Activated CD8-positive, alpha-beta T cell treated with anti-CD3 and anti-CD28 coated beads for 36 hours (primary cell): ENCODE measurements around the gene EMC9. TPM values are rescaled to one million over a fixed set of nuclear protein-coding genes. Genes with fewer than 3 reads are reported as not detected.

ENCODE experiments used
- ATAC-seq: fragments of 200-7000 bp; cut with Tn5 transposase; one replicate; pipeline ENCODE4 v1.10.0; 2021; ENCODE audit warnings: mild to moderate bottlenecking, moderate library complexity
- CTCF ChIA-PET: fragments of 350-600 bp; sonication (Branson Sonifier 250); formaldehyde crosslinking; loops from one replicate; lab custom pipeline; 2021; ENCODE audit warnings: antibody characterized with exemption; lab: Charles Lee
- POLR2A ChIA-PET: fragments of 350-600 bp; sonication (Branson Sonifier 250); formaldehyde crosslinking; loops from one replicate; lab custom pipeline; 2021; ENCODE audit warnings: antibody characterized with exemption; lab: Charles Lee
- DNase-seq: peaks from one replicate; pipeline ENCODE4 v3.0.0-alpha.2; 2020
- H3K27ac Mint-ChIP-seq: one replicate; pipeline ENCODE4 v1.8.0; 2021; ENCODE audit warnings: mild to moderate bottlenecking, mixed read lengths
- H3K27me3 Mint-ChIP-seq: one replicate; pipeline ENCODE4 v1.8.0; 2021; ENCODE audit warnings: mixed read lengths
- H3K36me3 Mint-ChIP-seq: one replicate; pipeline ENCODE4 v1.8.0; 2021; ENCODE audit warnings: low read depth, mixed read lengths
- H3K4me1 Mint-ChIP-seq: one replicate; pipeline ENCODE4 v1.8.0; 2021; ENCODE audit warnings: low read depth, mixed read lengths
- H3K4me3 Mint-ChIP-seq: one replicate; pipeline ENCODE4 v1.8.0; 2021; ENCODE audit warnings: mild to moderate bottlenecking, moderate library complexity, mixed read lengths
- H3K9me3 Mint-ChIP-seq: one replicate; pipeline ENCODE4 v1.8.0; 2021; ENCODE audit warnings: mixed read lengths
- CTCF ChIP-seq: fragments of 200-600 bp; IDR thresholded peaks from one replicate; pipeline ENCODE4 v1.8.0; 2022; ENCODE audit warnings: antibody characterized with exemption, mild to moderate bottlenecking
- intact Hi-C: fragments of 100-400 bp; cut with micrococcal nuclease; formaldehyde crosslinking; loops from one replicate; pipeline ENCODE4 v1.10.0; 2022
- total RNA-seq, 2 experiments: library from RNA; stranded (reverse); gene quantifications; one replicate each; pipeline ENCODE4 v1.2.3, GENCODE V29; 2021

The EMC9 gene
- total RNA-seq, 2 experiments from 2014 or later = 39.0 to 39.9 TPM

GRCh38 chr14:24122898-24123297, 18.5 kb downstream of the EMC9 start:
- no peaks in the 10 kb centered on the region for H3K9me3 Mint-ChIP-seq
- no peak overlapping the region for H3K4me3 Mint-ChIP-seq
- POLR2A ChIA-PET = interaction anchor here (1.0 to 4.2 kb wide), 3 partner anchors 13 to 28 kb away, joined by 3 to 30 read pairs (median 3); partner anchors contain the start of genes PCK2 and PSME1
- ATAC-seq = no peak
- no peaks in the 10 kb centered on the region for H3K27me3 Mint-ChIP-seq
- peaks cover 36% of the 10 kb centered on the region for H3K36me3 Mint-ChIP-seq
- no peaks in the 10 kb centered on the region for H3K4me1 Mint-ChIP-seq
- no peak for TF ChIP-seq CTCF
- CTCF ChIA-PET = interaction anchor here (0.7 to 2.0 kb wide), 2 partner anchors 8 to 9 kb away, joined by 3 to 5 read pairs; partner anchors contain the start of genes DCAF11 and NRL
- no peak for DNase-seq
- H3K27ac Mint-ChIP-seq = no peak overlapping the region
- intact Hi-C loops = no loop called here

- intact Hi-C loops = no loop called here
- ATAC-seq (no peak), DNase-seq (no peak)
- no peak for TF ChIP-seq CTCF
- ChIA-PET POLR2A (interaction anchor here (0.7 to 1.1 kb wide), 5 partner anchors 8 to 34 kb away, joined by 3 to 5 read pairs (median 3); partner anchors contain the start of genes FITM1 and PCK2), CTCF (interaction anchor here (0.7 to 2.0 kb wide), 3 partner anchors 10 to 15 kb away, joined by 3 to 5 read pairs (median 3); no protein-coding TSS in a partner anchor)
- H3K27me3 Mint-ChIP-seq = no peaks in the 10 kb centered on the region
- H3K27ac Mint-ChIP-seq = no peak overlapping the region
- H3K9me3 Mint-ChIP-seq = no peaks in the 10 kb centered on the region
- H3K4me1 Mint-ChIP-seq = no peaks in the 10 kb centered on the region
- H3K36me3 Mint-ChIP-seq = peaks cover 40% of the 10 kb centered on the region
- H3K4me3 Mint-ChIP-seq = no peak overlapping the region
Measured at GRCh38 chr14:24122416-24122815, 19.0 kb downstream of the EMC9 start.

GRCh38 chr14:24121210-24121609, 20.2 kb downstream of the EMC9 start:
- Mint-ChIP-seq H3K4me3 (no peak overlapping the region), H3K4me1 (peaks cover 9% of the 10 kb centered on the region), H3K9me3 (no peaks in the 10 kb centered on the region), H3K36me3 (peaks cover 45% of the 10 kb centered on the region), H3K27ac (no peak overlapping the region), H3K27me3 (no peaks in the 10 kb centered on the region)
- no peak for TF ChIP-seq CTCF
- POLR2A ChIA-PET = interaction anchor here (0.7 to 1.0 kb wide), 2 partner anchors 10 to 26 kb away, joined by 3 to 5 read pairs; partner anchors contain the start of genes FITM1 and RNF31
- DNase-seq (no peak), ATAC-seq (no peak)
- intact Hi-C loops = no loop called here
- CTCF ChIA-PET = interaction anchor here (1.2 to 2.0 kb wide), 4 partner anchors 11 to 63 kb away, joined by 3 to 5 read pairs (median 4); no protein-coding TSS in a partner anchor

- Mint-ChIP-seq H3K36me3 (peaks cover 48% of the 10 kb centered on the region), H3K9me3 (no peaks in the 10 kb centered on the region), H3K27me3 (no peaks in the 10 kb centered on the region), H3K4me1 (peaks cover 18% of the 10 kb centered on the region), H3K4me3 (no peak overlapping the region), H3K27ac (no peak overlapping the region)
- TF ChIP-seq CTCF = no peak
- CTCF ChIA-PET = interaction anchor here (1.0 to 1.7 kb wide), 4 partner anchors 9 to 61 kb away, joined by 3 to 4 read pairs (median 3); partner anchors contain the start of gene PSME1
- DNase-seq = no peak
- intact Hi-C loops = no loop called here
- ATAC-seq = no peak
- POLR2A ChIA-PET = interaction anchor here (0.6 to 7.0 kb wide), 5 partner anchors 8 to 39 kb away, joined by 3 to 62 read pairs (median 4); partner anchors contain the start of genes PSME2 and RNF31
Measured at GRCh38 chr14:24119691-24120090, 21.7 kb downstream of the EMC9 start.

- intact Hi-C loops = no loop called here
- peaks cover 19% of the 10 kb centered on the region for H3K4me1 Mint-ChIP-seq
- H3K27me3 Mint-ChIP-seq = no peaks in the 10 kb centered on the region
- DNase-seq = no peak
- ChIA-PET POLR2A (interaction anchor here (1.1 to 7.0 kb wide), 7 partner anchors 9 to 125 kb away, joined by 3 to 62 read pairs (median 4); partner anchors contain the start of genes CHMP4A, IRF9, PSME1 and PSME2), CTCF (interaction anchor here (0.9 to 6.0 kb wide), 7 partner anchors 9 to 59 kb away, joined by 3 to 37 read pairs (median 10); partner anchors contain the start of genes FITM1, IRF9 and PCK2)
- no peak for ATAC-seq
- no peak overlapping the region for H3K27ac Mint-ChIP-seq
- H3K4me3 Mint-ChIP-seq = no peak overlapping the region
- TF ChIP-seq CTCF = no peak
- peaks cover 42% of the 10 kb centered on the region for H3K36me3 Mint-ChIP-seq
- H3K9me3 Mint-ChIP-seq = no peaks in the 10 kb centered on the region
Measured at GRCh38 chr14:24117179-24117578, 24.2 kb downstream of the EMC9 start.
